ENCODE measurements around the gene CD244.

The CD244 gene

GRCh38 chr1:160855181-160855981 is 7.3 kb downstream of the CD244 start:
- no peak overlapping the region for H3K4me3 ChIP-seq (ENCODE audit: low read length)
- DNase-seq (ENCODE audit: low read depth, low spot score) = peak; percentile 37

- no peak overlapping the region for H3K4me3 ChIP-seq (ENCODE audit: low read length)
- no peak for DNase-seq (ENCODE audit: low read depth, low spot score)
Observed at GRCh38 chr1:160853754-160854153, 8.9 kb downstream of the CD244 start.

- no peak overlapping the region for H3K4me3 ChIP-seq (ENCODE audit: low read length)
- no peak for DNase-seq (ENCODE audit: low read depth, low spot score)
Observed at GRCh38 chr1:160853014-160853413, 9.7 kb downstream of the CD244 start.

GRCh38 chr1:160850993-160851392 is 11.7 kb downstream of the CD244 start:
- H3K4me3 ChIP-seq (ENCODE audit: low read length) = no peak overlapping the region
- DNase-seq (ENCODE audit: low read depth, low spot score) = no peak

- H3K4me3 ChIP-seq (ENCODE audit: low read length) = no peak overlapping the region
- no peak for DNase-seq (ENCODE audit: low read depth, low spot score)
Observed at GRCh38 chr1:160850541-160850940, 12.1 kb downstream of the CD244 start.

GRCh38 chr1:160846281-160846680 is 16.4 kb downstream of the CD244 start:
- H3K4me3 ChIP-seq (ENCODE audit: low read length) = no peak overlapping the region
- no peak for DNase-seq (ENCODE audit: low read depth, low spot score)

- no peak overlapping the region for H3K4me3 ChIP-seq (ENCODE audit: low read length)
- no peak for DNase-seq (ENCODE audit: low read depth, low spot score)
Observed at GRCh38 chr1:160844447-160845232, 18.0 kb downstream of the CD244 start.

- H3K4me3 ChIP-seq (ENCODE audit: low read length) = no peak overlapping the region
- DNase-seq (ENCODE audit: low read depth, low spot score) = no peak
Observed at GRCh38 chr1:160841079-160841478, 21.6 kb downstream of the CD244 start.

- DNase-seq (ENCODE audit: low read depth, low spot score) = no peak
- H3K4me3 ChIP-seq (ENCODE audit: low read length) = no peak overlapping the region
Observed at GRCh38 chr1:160839746-160840145, 22.9 kb downstream of the CD244 start.

- no peak overlapping the region; the same call in 1 of the 2 replicates for H3K4me3 ChIP-seq (ENCODE audit: low read length)
- peak; percentile 77 for DNase-seq (ENCODE audit: low read depth, low spot score)
Observed at GRCh38 chr1:160838888-160839287, 23.8 kb downstream of the CD244 start.

GRCh38 chr1:160837558-160838205 is 25.0 kb downstream of the CD244 start:
- H3K4me3 ChIP-seq (ENCODE audit: low read length) = peak overlapping the region; percentile 24
- peak; percentile 98 for DNase-seq (ENCODE audit: low read depth, low spot score)

- peak; percentile 18 for DNase-seq (ENCODE audit: low read depth, low spot score)
- H3K4me3 ChIP-seq (ENCODE audit: low read length) = peak overlapping the region; percentile 7
Observed at GRCh38 chr1:160836981-160837557, 25.6 kb downstream of the CD244 start.

GRCh38 chr1:160836561-160836960 is 26.1 kb downstream of the CD244 start:
- DNase-seq (ENCODE audit: low read depth, low spot score) = no peak
- H3K4me3 ChIP-seq (ENCODE audit: low read length) = no peak overlapping the region

- H3K4me3 ChIP-seq (ENCODE audit: low read length) = no peak overlapping the region
Observed at GRCh38 chr1:160835751-160836150, 26.9 kb downstream of the CD244 start.

GRCh38 chr1:160834945-160835565 is 27.6 kb downstream of the CD244 start:
- peak; percentile 44 for DNase-seq (ENCODE audit: low read depth, low spot score)

More at GRCh38 chr1:160835751-160836150, 26.9 kb downstream of the CD244 start:
- DNase-seq (ENCODE audit: low read depth, low spot score) = no peak

GRCh38 chr1:160830321-160831153 is 32.1 kb downstream of the CD244 start:
- no peak overlapping the region for H3K4me3 ChIP-seq (ENCODE audit: low read length)
- peak; percentile 64 for DNase-seq (ENCODE audit: low read depth, low spot score)

More at GRCh38 chr1:160834945-160835565, 27.6 kb downstream of the CD244 start:
- H3K4me3 ChIP-seq (ENCODE audit: low read length) = no peak overlapping the region

GRCh38 chr1:160829766-160830165 is 32.9 kb downstream of the CD244 start:
- DNase-seq (ENCODE audit: low read depth, low spot score) = no peak

GRCh38 chr1:160827418-160827817 is 35.3 kb downstream of the CD244 start:
- no peak for DNase-seq (ENCODE audit: low read depth, low spot score)

More at GRCh38 chr1:160829766-160830165, 32.9 kb downstream of the CD244 start:
- no peak overlapping the region for H3K4me3 ChIP-seq (ENCODE audit: low read length)

More at GRCh38 chr1:160827418-160827817, 35.3 kb downstream of the CD244 start:
- H3K4me3 ChIP-seq (ENCODE audit: low read length) = no peak overlapping the region

All from Jurkat, Clone E6-1 (cell line).